Dermis blood vessel endothelial cell (primary cell): Measurements from ENCODE around the gene DUSP3. TPM values are rescaled to one million over a fixed set of nuclear protein-coding genes. Genes with fewer than 3 reads are reported as not detected.
A peak's percentile ranks its signal among the peaks of the same experiment; 100 is the strongest.

ENCODE experiments used
- DNase-seq: peaks from one replicate; pipeline ENCODE4 v3.0.0; 2010
- total RNA-seq: library from RNA; depleted of rRNA; stranded (reverse); fragments of >200 nt; gene quantifications from 2 replicates; pipeline ENCODE4 v1.2.3, GENCODE V29; 2014

Gene DUSP3
- total RNA-seq: 73.0 and 73.5 TPM in 2 replicates

GRCh38 chr17:43778337-43779144, at the start of gene DUSP3:
Gene DUSP3, minus strand, starts transcription at chr17:43778977. Its CDS starts 53 bp downstream, at chr17:43778924.
- DNase-seq: peak; percentile 96

GRCh38 chr17:43827596-43827995, 48.8 kb upstream of the DUSP3 start:
- no peak for DNase-seq

GRCh38 chr17:43826206-43826605, 47.4 kb upstream of the DUSP3 start:
- DNase-seq: no peak

- DNase-seq: no peak
Measured at GRCh38 chr17:43825567-43825966, 46.8 kb upstream of the DUSP3 start.

GRCh38 chr17:43823350-43824084, 44.7 kb upstream of the DUSP3 start:
- no peak for DNase-seq

- DNase-seq: no peak
Measured at GRCh38 chr17:43822570-43823190, 43.9 kb upstream of the DUSP3 start.

- DNase-seq: no peak
Measured at GRCh38 chr17:43820759-43821158, 42.0 kb upstream of the DUSP3 start.

GRCh38 chr17:43818966-43819365, 40.2 kb upstream of the DUSP3 start:
- no peak for DNase-seq

- no peak for DNase-seq
Measured at GRCh38 chr17:43817826-43818225, 39.0 kb upstream of the DUSP3 start.

GRCh38 chr17:43816336-43817320, 37.9 kb upstream of the DUSP3 start:
- DNase-seq: no peak

- DNase-seq: peak; percentile 59
Measured at GRCh38 chr17:43814714-43815113, 35.9 kb upstream of the DUSP3 start.

GRCh38 chr17:43814026-43814425, 35.2 kb upstream of the DUSP3 start:
- no peak for DNase-seq

GRCh38 chr17:43813386-43813785, 34.6 kb upstream of the DUSP3 start:
- DNase-seq: no peak

GRCh38 chr17:43812396-43813265, 33.9 kb upstream of the DUSP3 start:
- no peak for DNase-seq

- no peak for DNase-seq
Measured at GRCh38 chr17:43810823-43811222, 32.0 kb upstream of the DUSP3 start.

- no peak for DNase-seq
Measured at GRCh38 chr17:43810226-43810715, 31.5 kb upstream of the DUSP3 start.

GRCh38 chr17:43809121-43809520, 30.3 kb upstream of the DUSP3 start:
- DNase-seq: no peak

- no peak for DNase-seq
Measured at GRCh38 chr17:43808076-43808475, 29.3 kb upstream of the DUSP3 start.

- no peak for DNase-seq
Measured at GRCh38 chr17:43805117-43805516, 26.3 kb upstream of the DUSP3 start.

GRCh38 chr17:43803758-43804157, 25.0 kb upstream of the DUSP3 start:
- peak; percentile 39 for DNase-seq

- peak; percentile 30 for DNase-seq
Measured at GRCh38 chr17:43801844-43802243, 23.1 kb upstream of the DUSP3 start.
